OCI-LY7 (cell line): ENCODE measurements around the gene TSPAN10. TPM values are rescaled to one million over a fixed set of nuclear protein-coding genes. Genes with fewer than 3 reads are reported as not detected.

Experiments
- BruUV-seq: library from RNA; stranded (reverse); fragments of 400-500 nt; replicated peaks from 2 replicates; lab custom pipeline; 2021; lab: Mats Ljungman, UMichigan
- CTCF ChIA-PET: fragments of 300-600 bp; sonication (Branson Sonifier 250); formaldehyde crosslinking; loops from one replicate; lab custom pipeline; 2022; ENCODE audit warnings: antibody characterized with exemption; ENCODE audit not compliant: unreplicated experiment; lab: Charles Lee
- POLR2A ChIA-PET: fragments of 300-600 bp; sonication (Branson Sonifier 250); formaldehyde crosslinking; loops from one replicate; lab custom pipeline; 2022; ENCODE audit warnings: antibody characterized with exemption; lab: Charles Lee
- DNase-seq: peaks from one replicate; pipeline ENCODE4 v3.0.0-alpha.2; 2015; ENCODE audit warnings: low spot score
- H2AFZ ChIP-seq: fragments of 200-600 bp; sonication (generic), shearing (Covaris generic); 2 replicates; pipeline ENCODE4 v1.6.1; 2014; ENCODE audit warnings: mild to moderate bottlenecking, antibody characterized with exemption, low read length, moderate library complexity
- H3K27ac ChIP-seq: fragments of 200-600 bp; sonication (generic); 2 replicates; pipeline ENCODE4 v1.5.1; 2014; ENCODE audit warnings: mixed run types, low read depth, mild to moderate bottlenecking, moderate library complexity, low read length, inconsistent platforms; ENCODE audit not compliant: poor library complexity, severe bottlenecking
- H3K36me3 ChIP-seq: fragments of 200-600 bp; sonication (generic); 2 replicates; pipeline ENCODE4 v1.6.1; 2014; ENCODE audit warnings: mild to moderate bottlenecking, antibody characterized with exemption, low read length, moderate library complexity, mixed read lengths; ENCODE audit not compliant: insufficient read depth
- H3K4me1 ChIP-seq: fragments of 200-600 bp; sonication (generic); 2 replicates; pipeline ENCODE4 v1.5.1; 2014; ENCODE audit warnings: mild to moderate bottlenecking, low read length; ENCODE audit not compliant: insufficient read depth, poor library complexity, severe bottlenecking
- H3K4me2 ChIP-seq: fragments of 200-600 bp; sonication (generic); 2 replicates; pipeline ENCODE4 v1.6.1; 2014; ENCODE audit warnings: mild to moderate bottlenecking, low read length
- H3K4me3 ChIP-seq: fragments of 200-600 bp; sonication (generic); 2 replicates; pipeline ENCODE4 v1.5.1; 2014; ENCODE audit warnings: mild to moderate bottlenecking, low read depth, low read length; ENCODE audit not compliant: poor library complexity, severe bottlenecking
- H3K79me2 ChIP-seq: fragments of 200-600 bp; sonication (generic); 2 replicates; pipeline ENCODE4 v1.6.1; 2016; ENCODE audit warnings: low read depth, mild to moderate bottlenecking, low read length, moderate library complexity, mixed read lengths; ENCODE audit not compliant: insufficient read depth
- H3K9me2 ChIP-seq: fragments of 200-600 bp; sonication (generic); 2 replicates; pipeline ENCODE4 v1.6.1; 2016; ENCODE audit warnings: mild to moderate bottlenecking, low read length, mixed read lengths; ENCODE audit not compliant: insufficient read depth
- H3K9me3 ChIP-seq: fragments of 200-600 bp; sonication (generic); 2 replicates; pipeline ENCODE4 v1.6.1; 2014; ENCODE audit warnings: mild to moderate bottlenecking, mixed run types, low read length, mixed read lengths
- H4K20me1 ChIP-seq: fragments of 200-600 bp; sonication (generic); 2 replicates; pipeline ENCODE4 v1.6.1; 2014; ENCODE audit warnings: mild to moderate bottlenecking, antibody characterized with exemption, low read length, moderate library complexity, mixed read lengths; ENCODE audit not compliant: insufficient read depth
- CTCF ChIP-seq: fragments of 200-600 bp; sonication (generic); conservative IDR thresholded peaks from 2 replicates; pipeline ENCODE4 v1.5.1; 2014; ENCODE audit warnings: mild to moderate bottlenecking, antibody characterized with exemption, low read length, moderate library complexity, mixed read lengths
- EZH2phosphoT487 ChIP-seq: fragments of 200-600 bp; sonication (generic); IDR thresholded peaks from 2 replicates; pipeline ENCODE4 v1.6.1; 2018; ENCODE audit warnings: low read depth, borderline replicate concordance, mild to moderate bottlenecking, mixed run types, antibody characterized with exemption, low read length, moderate library complexity, mixed read lengths
- intact Hi-C: fragments of 100-400 bp; cut with micrococcal nuclease; formaldehyde crosslinking; loops from one replicate; pipeline ENCODE4 v1.10.0; 2022; ENCODE audit not compliant: unreplicated experiment
- total RNA-seq, 2 experiments: library from RNA; depleted of rRNA in 1 of 2; stranded (reverse); fragments of >200 nt in 1 of 2; shearing (Covaris generic) in 1 of 2; gene quantifications; 2 replicates each; pipeline ENCODE4 v1.2.3, GENCODE V29; 2014 to 2022

TSPAN10 gene
- total RNA-seq, 2 experiments from 2014 or later = 0.95 to 2.4 TPM

GRCh38 chr17:81666092-81666341, 29.0 kb downstream of the TSPAN10 start:
- no peaks in the 10 kb centered on the region for H3K9me3 ChIP-seq
- peak overlapping the region; percentile 62 for H3K27ac ChIP-seq
- TF ChIP-seq EZH2phosphoT487 (no peak), CTCF (no peak)
- H3K4me3 ChIP-seq = peak overlapping the region; percentile 100
- H3K4me1 ChIP-seq = peaks cover 25% of the 10 kb centered on the region
- peak overlapping the region; percentile 8; the same call in 1 of the 2 replicates for H2AFZ ChIP-seq
- intact Hi-C loops = loop anchor here (1.0 kb wide), 1 partner anchor 29 kb away; the partner anchor contains the start of genes NPLOC4 and TSPAN10
- H3K79me2 ChIP-seq = peaks cover 36% of the 10 kb centered on the region
- POLR2A ChIA-PET = interaction anchor here (2.1 kb wide), 1 partner anchor 17 kb away, joined by 8 read pairs; the partner anchor contains the start of genes ARL16 and HGS
- no peaks in the 10 kb centered on the region for H3K9me2 ChIP-seq
- TSS peak; percentile 85 for BruUV-seq
- DNase-seq = peak; percentile 45
- peaks cover 52% of the 10 kb centered on the region for H3K36me3 ChIP-seq
- no peaks in the 10 kb centered on the region for H4K20me1 ChIP-seq
- CTCF ChIA-PET = no interaction called here
- peak overlapping the region; percentile 88 for H3K4me2 ChIP-seq

- Histone ChIP-seq H4K20me1 (no peaks in the 10 kb centered on the region), H3K27ac (peak within 1 kb of the TSS; percentile 62), H3K4me1 (peaks cover 25% of the 10 kb centered on the region), H3K79me2 (peaks cover 36% of the 10 kb centered on the region), H3K36me3 (peaks cover 58% of the 10 kb centered on the region), H2AFZ (peak within 1 kb of the TSS; percentile 20; the same call in 1 of the 2 replicates), H3K4me2 (peak within 1 kb of the TSS; percentile 98), H3K4me3 (peak within 1 kb of the TSS; percentile 100), H3K9me3 (no peaks in the 10 kb centered on the region), H3K9me2 (no peaks in the 10 kb centered on the region)
- CTCF ChIA-PET = no interaction called here
- peak; percentile 99 for DNase-seq
- TF ChIP-seq CTCF (no peak), EZH2phosphoT487 (no peak)
- intact Hi-C loops = loop anchor here (1.0 kb wide), 2 partner anchors 17 to 29 kb away; partner anchors contain the start of genes ARL16, NPLOC4 and TSPAN10
- POLR2A ChIA-PET = interaction anchor here (2.1 kb wide), 1 partner anchor 17 kb away, joined by 8 read pairs; the partner anchor contains the start of genes ARL16 and HGS
- TSS peak; percentile 61 for BruUV-seq
Observed at GRCh38 chr17:81666342-81667191, 29.6 kb downstream of the TSPAN10 start, which contains the start of the genes CCDC137 and OXLD1. Gene CCDC137, plus strand, starts transcription at chr17:81666737. Its CDS starts 30 bp downstream, at chr17:81666767. Gene OXLD1, minus strand, starts transcription at chr17:81666605. Its CDS starts 28 bp downstream, at chr17:81666577.
